Osteocyte (in vitro differentiated cells): Measurements from ENCODE around the gene PRSS38. TPM values are rescaled to one million over a fixed set of nuclear protein-coding genes. Genes with fewer than 3 reads are reported as not detected.

Source experiments
- DNase-seq: peaks from one replicate; pipeline ENCODE4 v3.0.0; 2021; ENCODE audit warnings: mixed read lengths; ENCODE audit not compliant: unreplicated experiment; ENCODE audit errors: extremely low spot score
- H3K27ac Mint-ChIP-seq: one replicate; pipeline ENCODE4 v1.8.0; 2021; ENCODE audit warnings: mild to moderate bottlenecking, mixed read lengths; ENCODE audit not compliant: unreplicated experiment
- H3K27me3 Mint-ChIP-seq: one replicate; pipeline ENCODE4 v1.8.0; 2021; ENCODE audit warnings: mixed read lengths; ENCODE audit not compliant: unreplicated experiment
- H3K36me3 Mint-ChIP-seq: one replicate; pipeline ENCODE4 v1.8.0; 2021; ENCODE audit warnings: mixed read lengths; ENCODE audit not compliant: unreplicated experiment
- H3K4me1 Mint-ChIP-seq: one replicate; pipeline ENCODE4 v1.8.0; 2021; ENCODE audit warnings: mixed read lengths; ENCODE audit not compliant: unreplicated experiment
- H3K4me3 Mint-ChIP-seq: one replicate; pipeline ENCODE4 v1.8.0; 2021; ENCODE audit warnings: mild to moderate bottlenecking, moderate library complexity, mixed read lengths; ENCODE audit not compliant: unreplicated experiment
- H3K9me3 Mint-ChIP-seq: one replicate; pipeline ENCODE4 v1.8.0; 2021; ENCODE audit warnings: mixed read lengths; ENCODE audit not compliant: unreplicated experiment
- CTCF ChIP-seq: fragments of 200-600 bp; sonication (generic); IDR thresholded peaks from 2 replicates; pipeline ENCODE4 v1.5.0; 2021; ENCODE audit warnings: antibody characterized with exemption, mild to moderate bottlenecking, moderate library complexity
- total RNA-seq: library from RNA; stranded (reverse); gene quantifications from 2 replicates; pipeline ENCODE4 v1.2.1, GENCODE V29; 2021

PRSS38 gene
- total RNA-seq, 1 donor from 2014 or later: not detected

GRCh38 chr1:227894831-227895451 lies 79.5 kb downstream of the PRSS38 start:
- Mint-ChIP-seq H3K4me3 (no peak overlapping the region), H3K27ac (no peak overlapping the region), H3K36me3 (no peaks in the 10 kb centered on the region), H3K9me3 (no peaks in the 10 kb centered on the region), H3K27me3 (no peaks in the 10 kb centered on the region), H3K4me1 (peaks cover 37% of the 10 kb centered on the region)
- no peak for TF ChIP-seq CTCF
- peak; percentile 71 for DNase-seq

Other genes starting within 250 kb of the PRSS38 start
- 18.2 and 20.7 TPM in 2 replicates for gene JMJD4, start 80.4 kb upstream of the PRSS38 start, total RNA-seq
- gene SNAP47, start 80.2 kb upstream of the PRSS38 start, total RNA-seq: 28.6 and 29.6 TPM in 2 replicates
- gene WNT9A, start 132.3 kb downstream of the PRSS38 start, total RNA-seq: 4.8 and 4.9 TPM in 2 replicates
- not detected in 2 replicates for gene WNT3A, start 191.3 kb downstream of the PRSS38 start, total RNA-seq